Fibroblast of mammary gland (primary cell): ENCODE measurements around the gene ZFYVE28.

Source experiments
- DNase-seq: peaks from one replicate; pipeline ENCODE4 v3.0.0-alpha.2; 2010; ENCODE audit warnings: low read depth
- H3K4me3 ChIP-seq: 2 replicates; pipeline ENCODE4 v1.5.1; 2011; ENCODE audit warnings: low read depth, mild to moderate bottlenecking, low read length, moderate library complexity; ENCODE audit not compliant: control insufficient read depth
- TF ChIP-seq, protein P1 (sequence below): conservative IDR thresholded peaks from 2 replicates; pipeline ENCODE4 v1.5.1; 2011; ENCODE audit warnings: low read depth, low read length, inconsistent platforms; ENCODE audit not compliant: control insufficient read depth, insufficient read depth

The ZFYVE28 gene

GRCh38 chr4:2445130-2445529 lies 26.7 kb upstream of the ZFYVE28 start:
- DNase-seq: no peak
- TF ChIP-seq, protein P1, sequence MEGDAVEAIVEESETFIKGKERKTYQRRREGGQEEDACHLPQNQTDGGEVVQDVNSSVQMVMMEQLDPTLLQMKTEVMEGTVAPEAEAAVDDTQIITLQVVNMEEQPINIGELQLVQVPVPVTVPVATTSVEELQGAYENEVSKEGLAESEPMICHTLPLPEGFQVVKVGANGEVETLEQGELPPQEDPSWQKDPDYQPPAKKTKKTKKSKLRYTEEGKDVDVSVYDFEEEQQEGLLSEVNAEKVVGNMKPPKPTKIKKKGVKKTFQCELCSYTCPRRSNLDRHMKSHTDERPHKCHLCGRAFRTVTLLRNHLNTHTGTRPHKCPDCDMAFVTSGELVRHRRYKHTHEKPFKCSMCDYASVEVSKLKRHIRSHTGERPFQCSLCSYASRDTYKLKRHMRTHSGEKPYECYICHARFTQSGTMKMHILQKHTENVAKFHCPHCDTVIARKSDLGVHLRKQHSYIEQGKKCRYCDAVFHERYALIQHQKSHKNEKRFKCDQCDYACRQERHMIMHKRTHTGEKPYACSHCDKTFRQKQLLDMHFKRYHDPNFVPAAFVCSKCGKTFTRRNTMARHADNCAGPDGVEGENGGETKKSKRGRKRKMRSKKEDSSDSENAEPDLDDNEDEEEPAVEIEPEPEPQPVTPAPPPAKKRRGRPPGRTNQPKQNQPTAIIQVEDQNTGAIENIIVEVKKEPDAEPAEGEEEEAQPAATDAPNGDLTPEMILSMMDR: no peak
- no peak overlapping the region for H3K4me3 ChIP-seq

GRCh38 chr4:2443956-2444740 lies 25.7 kb upstream of the ZFYVE28 start:
- no peak for DNase-seq
- no peak overlapping the region for H3K4me3 ChIP-seq
- TF ChIP-seq, protein P1: no peak

DNA sequence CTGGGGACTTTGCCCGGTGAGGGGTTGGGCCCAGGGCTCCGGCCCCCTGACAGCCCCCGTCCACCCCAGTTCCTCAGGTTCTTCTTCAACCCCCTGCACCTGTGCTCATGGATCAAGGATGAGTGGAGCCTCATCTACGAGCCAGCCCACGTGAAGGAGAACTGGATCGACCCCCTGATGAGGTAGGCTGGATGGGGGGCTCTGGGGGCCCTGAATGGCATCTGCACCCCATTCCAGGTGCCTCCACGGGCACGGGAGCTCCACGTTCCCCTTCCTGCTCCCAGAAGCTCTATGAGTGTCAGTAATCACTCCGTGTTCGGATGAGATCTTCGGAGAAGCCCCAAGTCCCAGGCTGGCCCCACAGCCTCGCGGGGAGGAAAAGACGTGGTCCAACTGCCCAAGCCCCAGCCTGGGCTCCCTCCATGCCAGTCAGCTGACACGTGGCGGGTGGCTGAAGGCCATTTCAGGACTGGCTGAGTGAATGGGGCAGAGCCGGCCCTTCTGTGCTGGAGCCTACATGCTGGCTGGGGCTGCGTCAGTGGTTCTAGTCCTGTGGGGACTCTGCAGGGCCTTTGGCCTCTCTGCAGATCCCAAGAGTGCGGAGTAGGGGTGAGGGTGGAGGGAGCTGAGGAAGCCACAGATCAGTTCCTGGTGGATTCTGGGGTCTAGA lies 24.8 kb upstream of the ZFYVE28 start:
- DNase-seq: no peak
- TF ChIP-seq, protein P1: no peak
- H3K4me3 ChIP-seq: no peak overlapping the region

GRCh38 chr4:2442175-2442993 lies 23.9 kb upstream of the ZFYVE28 start:
- DNase-seq: no peak
- TF ChIP-seq, protein P1: no peak
- no peak overlapping the region for H3K4me3 ChIP-seq

GRCh38 chr4:2441393-2442174 lies 23.1 kb upstream of the ZFYVE28 start:
- TF ChIP-seq, protein P1: peak; percentile 82
- DNase-seq: peak; percentile 66
- no peak overlapping the region for H3K4me3 ChIP-seq
